C4-2B (cell line): ENCODE data around the gene ANO5.

ENCODE experiments used
- ZFX ChIP-seq: fragments of 450-650 bp; IDR thresholded peaks from 2 replicates; pipeline ENCODE4 v1.6.1; 2017
- TF ChIP-seq, protein P1 (sequence below): fragments of 450-650 bp; conservative IDR thresholded peaks from 2 replicates; pipeline ENCODE4 v1.5.1; 2017; ENCODE audit warnings: mild to moderate bottlenecking

DNA sequence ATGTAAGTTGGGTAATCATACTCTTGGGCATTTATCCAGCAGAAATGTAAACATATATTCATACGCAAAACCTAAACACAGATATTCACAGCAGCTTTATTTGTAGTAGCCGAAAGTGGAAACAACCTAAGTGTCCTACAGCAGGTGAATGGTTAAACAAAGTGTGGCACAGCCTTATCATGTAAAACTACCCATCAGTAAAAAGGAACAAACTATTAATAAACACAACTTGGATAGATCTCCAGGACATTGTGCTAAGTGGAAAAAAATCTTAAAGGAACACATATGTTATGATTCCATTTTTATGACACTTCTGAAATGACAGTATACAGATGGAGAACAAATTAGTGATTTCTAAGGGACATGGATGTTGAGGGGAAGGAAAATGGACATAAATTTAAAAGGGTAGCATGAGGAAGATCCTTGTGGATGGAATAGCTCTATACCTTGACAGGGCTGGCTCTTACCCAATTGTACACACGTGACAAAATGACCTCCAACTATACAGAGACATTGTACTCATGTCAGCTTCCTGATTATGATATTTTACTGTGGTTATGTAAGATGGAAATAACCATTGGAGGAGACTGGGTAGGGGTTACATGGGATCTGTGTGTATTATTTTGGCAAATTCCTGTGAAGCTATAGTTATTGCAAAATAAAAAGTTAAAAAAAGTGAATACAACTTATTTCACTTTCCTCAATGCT, 15.4 kb downstream of the ANO5 start:
- TF ChIP-seq, protein P1, sequence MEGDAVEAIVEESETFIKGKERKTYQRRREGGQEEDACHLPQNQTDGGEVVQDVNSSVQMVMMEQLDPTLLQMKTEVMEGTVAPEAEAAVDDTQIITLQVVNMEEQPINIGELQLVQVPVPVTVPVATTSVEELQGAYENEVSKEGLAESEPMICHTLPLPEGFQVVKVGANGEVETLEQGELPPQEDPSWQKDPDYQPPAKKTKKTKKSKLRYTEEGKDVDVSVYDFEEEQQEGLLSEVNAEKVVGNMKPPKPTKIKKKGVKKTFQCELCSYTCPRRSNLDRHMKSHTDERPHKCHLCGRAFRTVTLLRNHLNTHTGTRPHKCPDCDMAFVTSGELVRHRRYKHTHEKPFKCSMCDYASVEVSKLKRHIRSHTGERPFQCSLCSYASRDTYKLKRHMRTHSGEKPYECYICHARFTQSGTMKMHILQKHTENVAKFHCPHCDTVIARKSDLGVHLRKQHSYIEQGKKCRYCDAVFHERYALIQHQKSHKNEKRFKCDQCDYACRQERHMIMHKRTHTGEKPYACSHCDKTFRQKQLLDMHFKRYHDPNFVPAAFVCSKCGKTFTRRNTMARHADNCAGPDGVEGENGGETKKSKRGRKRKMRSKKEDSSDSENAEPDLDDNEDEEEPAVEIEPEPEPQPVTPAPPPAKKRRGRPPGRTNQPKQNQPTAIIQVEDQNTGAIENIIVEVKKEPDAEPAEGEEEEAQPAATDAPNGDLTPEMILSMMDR, result no peak
- no peak for TF ChIP-seq ZFX
